Parathyroid adenoma (tissue), 2 donors: ENCODE data around the gene TOM1.

ENCODE experiments used
- H2AFZ ChIP-seq: fragments of 300-600 bp; sonication (generic); one replicate; pipeline ENCODE4 v1.7.0; 2017; ENCODE audit warnings: antibody characterized with exemption, mild to moderate bottlenecking
- H3K27ac ChIP-seq: fragments of 300-600 bp; sonication (generic); one replicate; pipeline ENCODE4 v1.7.0; 2017
- H3K27me3 ChIP-seq: fragments of 300-600 bp; sonication (generic); one replicate; pipeline ENCODE4 v1.7.0; 2017; ENCODE audit warnings: low read length; ENCODE audit not compliant: control insufficient read depth, insufficient read depth
- H3K36me3 ChIP-seq: fragments of 300-600 bp; sonication (generic); one replicate; pipeline ENCODE4 v1.7.0; 2017; ENCODE audit warnings: low read length; ENCODE audit not compliant: control insufficient read depth, insufficient read depth
- H3K4me1 ChIP-seq: fragments of 300-600 bp; sonication (generic); one replicate; pipeline ENCODE4 v1.7.0; 2017; ENCODE audit warnings: control low read depth
- H3K4me2 ChIP-seq: fragments of 300-600 bp; sonication (generic); one replicate; pipeline ENCODE4 v1.7.0; 2017; ENCODE audit warnings: low read length
- H3K4me3 ChIP-seq: fragments of 300-600 bp; sonication (generic); one replicate; pipeline ENCODE4 v1.7.0; 2017; ENCODE audit warnings: low read depth, low read length
- H3K79me2 ChIP-seq: fragments of 300-600 bp; sonication (generic); one replicate; pipeline ENCODE4 v1.7.0; 2017; ENCODE audit warnings: control low read depth
- H3K9ac ChIP-seq: fragments of 300-600 bp; sonication (generic); one replicate; pipeline ENCODE4 v1.7.0; 2017; ENCODE audit warnings: mild to moderate bottlenecking
- H3K9me3 ChIP-seq: fragments of 300-600 bp; sonication (generic); one replicate; pipeline ENCODE4 v1.7.0; 2017; ENCODE audit warnings: low read length; ENCODE audit not compliant: control insufficient read depth
- TF ChIP-seq, protein P1 (sequence below): fragments of 300-600 bp; sonication (generic); IDR thresholded peaks from one replicate; pipeline ENCODE4 v1.7.0; 2017; ENCODE audit warnings: antibody characterized with exemption, mild to moderate bottlenecking
- donor health status: primary hyperparathyroidism.

The TOM1 gene

GRCh38 chr22:35269630-35270029 is 30.1 kb upstream of the TOM1 start:
- Histone ChIP-seq H3K9ac (no peak overlapping the region), H3K27me3 (no peaks in the 10 kb centered on the region), H2AFZ (no peak overlapping the region), H3K36me3 (no peaks in the 10 kb centered on the region), H3K9me3 (no peaks in the 10 kb centered on the region), H3K27ac (no peak overlapping the region), H3K4me2 (no peak overlapping the region), H3K4me1 (no peaks in the 10 kb centered on the region), H3K4me3 (no peak overlapping the region), H3K79me2 (no peaks in the 10 kb centered on the region)
- TF ChIP-seq, protein P1, sequence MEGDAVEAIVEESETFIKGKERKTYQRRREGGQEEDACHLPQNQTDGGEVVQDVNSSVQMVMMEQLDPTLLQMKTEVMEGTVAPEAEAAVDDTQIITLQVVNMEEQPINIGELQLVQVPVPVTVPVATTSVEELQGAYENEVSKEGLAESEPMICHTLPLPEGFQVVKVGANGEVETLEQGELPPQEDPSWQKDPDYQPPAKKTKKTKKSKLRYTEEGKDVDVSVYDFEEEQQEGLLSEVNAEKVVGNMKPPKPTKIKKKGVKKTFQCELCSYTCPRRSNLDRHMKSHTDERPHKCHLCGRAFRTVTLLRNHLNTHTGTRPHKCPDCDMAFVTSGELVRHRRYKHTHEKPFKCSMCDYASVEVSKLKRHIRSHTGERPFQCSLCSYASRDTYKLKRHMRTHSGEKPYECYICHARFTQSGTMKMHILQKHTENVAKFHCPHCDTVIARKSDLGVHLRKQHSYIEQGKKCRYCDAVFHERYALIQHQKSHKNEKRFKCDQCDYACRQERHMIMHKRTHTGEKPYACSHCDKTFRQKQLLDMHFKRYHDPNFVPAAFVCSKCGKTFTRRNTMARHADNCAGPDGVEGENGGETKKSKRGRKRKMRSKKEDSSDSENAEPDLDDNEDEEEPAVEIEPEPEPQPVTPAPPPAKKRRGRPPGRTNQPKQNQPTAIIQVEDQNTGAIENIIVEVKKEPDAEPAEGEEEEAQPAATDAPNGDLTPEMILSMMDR, result no peak

- Histone ChIP-seq H3K9ac (no peak overlapping the region), H3K36me3 (no peaks in the 10 kb centered on the region), H3K27me3 (no peaks in the 10 kb centered on the region), H3K4me2 (no peak overlapping the region), H3K79me2 (no peaks in the 10 kb centered on the region), H3K4me1 (no peaks in the 10 kb centered on the region), H3K4me3 (no peak overlapping the region), H3K27ac (no peak overlapping the region), H3K9me3 (no peaks in the 10 kb centered on the region), H2AFZ (no peak overlapping the region)
- TF ChIP-seq, protein P1, result no peak
Observed at GRCh38 chr22:35274154-35274871, 25.4 kb upstream of the TOM1 start.

DNA sequence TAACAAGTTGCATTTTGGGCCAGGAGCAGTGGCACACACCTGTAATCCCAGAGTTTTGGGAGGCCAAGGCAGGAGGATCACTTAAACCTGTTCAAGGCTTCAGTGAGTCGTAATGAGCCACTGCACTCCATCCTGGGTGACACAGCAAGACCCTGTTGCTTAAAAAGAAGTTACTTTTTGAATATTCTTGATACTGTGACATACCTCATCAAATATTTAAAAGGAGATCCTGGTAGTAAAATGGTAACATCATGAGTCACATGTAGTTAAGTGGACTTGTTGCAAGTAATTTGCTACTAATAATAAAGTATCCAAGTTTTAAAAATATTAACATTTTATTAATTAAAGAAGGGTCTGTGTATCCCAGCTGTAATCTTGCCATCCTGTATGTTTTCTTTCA is 24.1 kb upstream of the TOM1 start:
- no peaks in the 10 kb centered on the region for H3K27me3 ChIP-seq
- no peaks in the 10 kb centered on the region for H3K36me3 ChIP-seq
- no peak overlapping the region for H3K27ac ChIP-seq
- H3K79me2 ChIP-seq, result no peaks in the 10 kb centered on the region
- H3K4me1 ChIP-seq, result no peaks in the 10 kb centered on the region
- H3K9ac ChIP-seq, result no peak overlapping the region
- TF ChIP-seq, protein P1, result no peak
- H3K9me3 ChIP-seq, result no peaks in the 10 kb centered on the region
- H3K4me2 ChIP-seq, result no peak overlapping the region
- no peak overlapping the region for H3K4me3 ChIP-seq
- H2AFZ ChIP-seq, result no peak overlapping the region

GRCh38 chr22:35276019-35276418 is 23.7 kb upstream of the TOM1 start:
- Histone ChIP-seq H3K27me3 (no peaks in the 10 kb centered on the region), H2AFZ (no peak overlapping the region), H3K27ac (no peak overlapping the region), H3K4me2 (no peak overlapping the region), H3K36me3 (no peaks in the 10 kb centered on the region), H3K9me3 (no peaks in the 10 kb centered on the region), H3K9ac (no peak overlapping the region), H3K79me2 (no peaks in the 10 kb centered on the region), H3K4me3 (no peak overlapping the region), H3K4me1 (no peaks in the 10 kb centered on the region)
- TF ChIP-seq, protein P1, result no peak

- no peak overlapping the region for H3K9ac ChIP-seq
- H2AFZ ChIP-seq, result no peak overlapping the region
- no peaks in the 10 kb centered on the region for H3K27me3 ChIP-seq
- H3K4me1 ChIP-seq, result no peaks in the 10 kb centered on the region
- no peak overlapping the region for H3K4me3 ChIP-seq
- no peaks in the 10 kb centered on the region for H3K9me3 ChIP-seq
- no peaks in the 10 kb centered on the region for H3K36me3 ChIP-seq
- H3K79me2 ChIP-seq, result no peaks in the 10 kb centered on the region
- no peak overlapping the region for H3K27ac ChIP-seq
- TF ChIP-seq, protein P1, result no peak
- H3K4me2 ChIP-seq, result no peak overlapping the region
Observed at GRCh38 chr22:35288116-35288515, 11.6 kb upstream of the TOM1 start.
